ENCODE measurements around the gene SLC30A2. TPM values are rescaled to one million over a fixed set of nuclear protein-coding genes. Genes with fewer than 3 reads are reported as not detected.

SLC30A2 gene
- total and polyA plus RNA-seq, 2 of the 13 experiments (the other 11 are each of a cell fraction or from before 2014, with no cell fraction given): not detected

DNA sequence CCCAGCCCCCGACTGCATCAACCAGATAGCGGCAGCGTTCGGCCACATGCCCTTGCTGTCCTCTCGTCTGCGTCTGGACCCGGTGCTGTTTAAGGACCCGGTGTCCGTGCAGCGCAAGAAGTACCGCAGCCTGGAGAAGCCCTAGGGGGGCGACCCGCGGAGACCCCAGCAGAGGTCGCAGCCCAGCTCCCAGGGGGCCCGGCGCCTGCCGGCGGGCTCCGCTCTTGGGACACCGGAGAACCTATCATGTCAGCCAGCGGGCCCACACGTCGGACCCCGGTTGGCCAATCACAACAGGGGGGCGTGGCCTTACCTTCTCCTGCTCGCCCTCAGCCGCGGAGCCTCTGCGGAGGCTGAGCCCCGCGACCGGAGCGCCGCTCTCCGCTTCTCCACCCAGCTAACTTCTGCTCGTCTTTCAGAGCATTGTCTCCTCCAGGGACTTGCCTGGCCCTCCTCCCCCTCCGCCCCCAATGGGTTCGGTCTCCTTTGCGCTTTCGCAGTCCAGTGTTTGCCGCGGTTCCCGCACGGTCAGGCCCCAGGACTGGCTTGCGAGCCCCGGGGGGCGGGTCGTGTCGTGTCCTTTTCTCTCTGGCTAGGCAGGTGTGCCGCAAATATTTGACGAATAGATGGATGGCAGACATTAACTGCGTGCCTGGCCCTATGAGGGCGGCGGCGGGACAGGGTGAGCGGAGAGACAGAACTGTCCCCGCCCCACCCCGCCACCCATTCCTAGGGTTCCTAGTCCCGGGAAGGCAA is 10.5 kb downstream of the SLC30A2 start (continued):
- TF ChIP-seq USF2 (IDR thresholded peaks at IDR 0.05; ENCODE audit: low read depth, low read length) (no peak), USF2 (CRISPR knock-in tag; IDR thresholded peaks at IDR 0.05; ENCODE audit: borderline replicate concordance) (peak; percentile 21; the same call in 1 of the 2 replicates), ZNF280D (CRISPR knock-in tag; IDR thresholded peaks at IDR 0.05) (no peak), FOXK2 (IDR thresholded peaks at IDR 0.05) (no peak), SALL2 (CRISPR knock-in tag; IDR thresholded peaks at IDR 0.05) (no peak), ZNF564 (CRISPR knock-in tag; IDR thresholded peaks at IDR 0.05) (no peak), ZNF782 (CRISPR knock-in tag; IDR thresholded peaks at IDR 0.05; ENCODE audit: borderline replicate concordance) (peak; percentile 25; the same call in 1 of the 2 replicates), CBFB (CRISPR knock-in tag; IDR thresholded peaks at IDR 0.05) (peak; percentile 23; the same call in 1 of the 2 replicates), ZNF234 (CRISPR knock-in tag; conservative IDR thresholded peaks at IDR 0.05) (no peak), ZNF883 (CRISPR knock-in tag; IDR thresholded peaks at IDR 0.05; ENCODE audit: not compliant biosample characterization) (peak; percentile 31), TARDBP (CRISPR knock-in tag; IDR thresholded peaks at IDR 0.05) (no peak), RARG (CRISPR knock-in tag; IDR thresholded peaks at IDR 0.05; ENCODE audit: low read depth) (no peak), KAT8 (CRISPR knock-in tag; IDR thresholded peaks at IDR 0.05) (peak; percentile 49), ZNF331 (CRISPR knock-in tag; IDR thresholded peaks at IDR 0.05) (0 out of 2 replicates have a peak, but pooled peaks have one; percentile 10), CBX1 (IDR thresholded peaks at IDR 0.05; ENCODE audit: low read depth) (no peak), PCBP1 (IDR thresholded peaks at IDR 0.05; ENCODE audit: borderline replicate concordance, low read depth, low read length) (peak; percentile 66; the same call in 1 of the 2 replicates), ZZZ3 (CRISPR knock-in tag; IDR thresholded peaks at IDR 0.05; ENCODE audit: borderline replicate concordance) (peak; percentile 28; the same call in 1 of the 2 replicates), BORCS8-MEF2B (CRISPR knock-in tag; IDR thresholded peaks at IDR 0.05) (peak; percentile 23; the same call in 1 of the 2 replicates), PBX3 (CRISPR knock-in tag; IDR thresholded peaks at IDR 0.05; ENCODE audit: borderline replicate concordance) (no peak)
- TF ChIP-seq, protein P1, sequence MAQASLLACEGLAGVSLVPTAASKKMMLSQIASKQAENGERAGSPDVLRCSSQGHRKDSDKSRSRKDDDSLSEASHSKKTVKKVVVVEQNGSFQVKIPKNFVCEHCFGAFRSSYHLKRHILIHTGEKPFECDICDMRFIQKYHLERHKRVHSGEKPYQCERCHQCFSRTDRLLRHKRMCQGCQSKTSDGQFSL (CRISPR knock-in tag; IDR thresholded peaks at IDR 0.05): no peak
- TF ChIP-seq, protein P2, sequence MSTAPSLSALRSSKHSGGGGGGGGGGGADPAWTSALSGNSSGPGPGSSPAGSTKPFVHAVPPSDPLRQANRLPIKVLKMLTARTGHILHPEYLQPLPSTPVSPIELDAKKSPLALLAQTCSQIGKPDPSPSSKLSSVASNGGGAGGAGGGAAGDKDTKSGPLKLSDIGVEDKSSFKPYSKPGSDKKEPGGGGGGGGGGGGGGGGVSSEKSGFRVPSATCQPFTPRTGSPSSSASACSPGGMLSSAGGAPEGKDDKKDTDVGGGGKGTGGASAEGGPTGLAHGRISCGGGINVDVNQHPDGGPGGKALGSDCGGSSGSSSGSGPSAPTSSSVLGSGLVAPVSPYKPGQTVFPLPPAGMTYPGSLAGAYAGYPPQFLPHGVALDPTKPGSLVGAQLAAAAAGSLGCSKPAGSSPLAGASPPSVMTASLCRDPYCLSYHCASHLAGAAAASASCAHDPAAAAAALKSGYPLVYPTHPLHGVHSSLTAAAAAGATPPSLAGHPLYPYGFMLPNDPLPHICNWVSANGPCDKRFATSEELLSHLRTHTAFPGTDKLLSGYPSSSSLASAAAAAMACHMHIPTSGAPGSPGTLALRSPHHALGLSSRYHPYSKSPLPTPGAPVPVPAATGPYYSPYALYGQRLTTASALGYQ (CRISPR knock-in tag; IDR thresholded peaks at IDR 0.05): no peak
